Activated CD8-positive, alpha-beta memory T cell treated with anti-CD3 and anti-CD28 coated beads, Interleukin-2, amount 10 ng/mL, durations not matched to agents 7 days and 5 days (primary cell): Measurements from ENCODE around the gene CCDC68. TPM values are rescaled to one million over a fixed set of nuclear protein-coding genes. Genes with fewer than 3 reads are reported as not detected.

Source experiments
- ATAC-seq: fragments of 150-1000 bp; cut with Tn5 transposase; one replicate; pipeline ENCODE4 v1.10.0; 2021; ENCODE audit warnings: moderate library complexity
- CTCF ChIA-PET: fragments of 350-600 bp; sonication (Branson Sonifier 250); formaldehyde crosslinking; loops from one replicate; lab custom pipeline; 2021; ENCODE audit warnings: antibody characterized with exemption; lab: Charles Lee
- DNase-seq: peaks from one replicate; pipeline ENCODE4 v3.0.0-alpha.2; 2020
- H3K27ac Mint-ChIP-seq: one replicate; pipeline ENCODE4 v1.8.0; 2021; ENCODE audit warnings: mild to moderate bottlenecking, mixed read lengths
- H3K27me3 Mint-ChIP-seq: one replicate; pipeline ENCODE4 v1.8.0; 2021; ENCODE audit warnings: mixed read lengths
- H3K36me3 Mint-ChIP-seq: one replicate; pipeline ENCODE4 v1.8.0; 2021; ENCODE audit warnings: mild to moderate bottlenecking, mixed read lengths
- H3K4me1 Mint-ChIP-seq: one replicate; pipeline ENCODE4 v1.8.0; 2021; ENCODE audit warnings: mixed read lengths
- H3K4me3 Mint-ChIP-seq: one replicate; pipeline ENCODE4 v1.8.0; 2021; ENCODE audit warnings: mild to moderate bottlenecking, moderate library complexity, mixed read lengths
- H3K9me3 Mint-ChIP-seq: one replicate; pipeline ENCODE4 v1.8.0; 2022; ENCODE audit warnings: low read depth, mixed read lengths
- total RNA-seq, 2 experiments: library from RNA; stranded (reverse); gene quantifications; one replicate each; pipeline ENCODE4 v1.2.3, GENCODE V29; 2021

Gene CCDC68
- total RNA-seq, 2 experiments from 2014 or later, result not detected

DNA sequence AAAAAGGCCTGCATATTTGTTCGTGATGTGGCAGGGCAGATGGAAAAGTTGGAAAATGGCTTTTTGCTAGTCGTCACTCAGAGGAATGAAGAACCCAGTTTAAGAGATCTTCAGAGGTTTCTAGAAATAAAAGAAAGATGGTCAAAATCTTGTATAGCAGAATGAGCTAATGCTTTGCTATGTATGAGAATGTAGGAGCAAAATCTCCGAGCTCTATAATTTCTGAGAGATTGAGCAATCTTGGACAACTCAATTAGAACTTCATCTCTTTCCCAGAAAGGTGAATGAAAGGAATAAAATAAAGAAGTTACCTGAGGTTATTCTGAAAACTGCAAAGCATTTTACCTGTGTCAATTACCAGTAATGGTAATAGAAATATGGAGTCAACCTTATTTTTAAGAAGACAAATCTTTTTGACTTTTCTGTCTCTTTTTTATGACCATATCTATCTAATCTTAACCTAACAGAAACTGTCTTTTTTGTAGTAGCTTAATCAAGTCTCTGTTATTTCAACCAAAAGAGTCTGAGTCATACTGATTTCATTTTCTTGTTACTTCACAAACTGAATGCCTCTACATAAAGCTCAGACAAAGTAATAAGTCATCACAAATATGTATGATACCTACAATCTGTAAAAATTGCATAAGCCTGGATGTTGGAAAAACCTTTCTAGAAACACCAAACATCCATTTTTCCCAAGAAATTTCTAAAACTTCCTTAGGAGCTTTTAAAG, 32.5 kb downstream of the CCDC68 start:
- CTCF ChIA-PET, result no interaction called here
- no peaks in the 10 kb centered on the region for H3K27me3 Mint-ChIP-seq
- ATAC-seq (no peak), DNase-seq (no peak)
- H3K4me3 Mint-ChIP-seq, result no peak overlapping the region
- peaks cover 2% of the 10 kb centered on the region for H3K4me1 Mint-ChIP-seq
- no peak overlapping the region for H3K27ac Mint-ChIP-seq
- H3K9me3 Mint-ChIP-seq, result no peaks in the 10 kb centered on the region
- H3K36me3 Mint-ChIP-seq, result no peaks in the 10 kb centered on the region

GRCh38 chr18:54924948-54925347, 34.3 kb downstream of the CCDC68 start:
- no peaks in the 10 kb centered on the region for H3K27me3 Mint-ChIP-seq
- no peak overlapping the region for H3K4me3 Mint-ChIP-seq
- peaks cover 2% of the 10 kb centered on the region for H3K4me1 Mint-ChIP-seq
- no peaks in the 10 kb centered on the region for H3K36me3 Mint-ChIP-seq
- DNase-seq (no peak), ATAC-seq (no peak)
- CTCF ChIA-PET, result no interaction called here
- H3K27ac Mint-ChIP-seq, result no peak overlapping the region
- no peaks in the 10 kb centered on the region for H3K9me3 Mint-ChIP-seq

- H3K4me1 Mint-ChIP-seq, result peaks cover 2% of the 10 kb centered on the region
- no peaks in the 10 kb centered on the region for H3K27me3 Mint-ChIP-seq
- no peaks in the 10 kb centered on the region for H3K36me3 Mint-ChIP-seq
- ATAC-seq (no peak), DNase-seq (no peak)
- H3K27ac Mint-ChIP-seq, result no peak overlapping the region
- CTCF ChIA-PET, result no interaction called here
- H3K4me3 Mint-ChIP-seq, result no peak overlapping the region
- H3K9me3 Mint-ChIP-seq, result no peaks in the 10 kb centered on the region
These were observed 35.8 kb downstream of the CCDC68 start for GRCh38 chr18:54923339-54923956.

DNA sequence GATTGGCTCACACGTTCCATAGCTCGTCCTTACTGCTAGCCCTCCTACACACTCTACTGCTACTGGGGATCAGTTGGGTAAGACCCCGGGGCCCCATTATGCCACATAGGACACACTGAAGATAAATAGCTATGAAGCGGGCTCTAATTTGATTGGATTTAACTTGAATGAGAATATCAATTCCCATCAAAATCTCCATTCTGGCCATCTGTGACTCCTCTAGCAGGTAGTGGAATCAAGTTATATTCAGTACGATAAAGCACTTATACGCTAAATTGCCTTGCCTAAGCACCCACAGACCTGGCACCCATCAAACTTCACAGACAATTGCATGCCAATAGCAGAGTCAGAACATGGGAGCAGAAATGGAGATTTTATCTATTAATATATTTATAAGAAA, 39.8 kb downstream of the CCDC68 start:
- Mint-ChIP-seq H3K9me3 (no peaks in the 10 kb centered on the region), H3K4me3 (no peak overlapping the region), H3K27ac (no peak overlapping the region), H3K36me3 (no peaks in the 10 kb centered on the region), H3K27me3 (no peaks in the 10 kb centered on the region), H3K4me1 (no peaks in the 10 kb centered on the region)
- no peak for ATAC-seq
- CTCF ChIA-PET, result no interaction called here
- no peak for DNase-seq

DNA sequence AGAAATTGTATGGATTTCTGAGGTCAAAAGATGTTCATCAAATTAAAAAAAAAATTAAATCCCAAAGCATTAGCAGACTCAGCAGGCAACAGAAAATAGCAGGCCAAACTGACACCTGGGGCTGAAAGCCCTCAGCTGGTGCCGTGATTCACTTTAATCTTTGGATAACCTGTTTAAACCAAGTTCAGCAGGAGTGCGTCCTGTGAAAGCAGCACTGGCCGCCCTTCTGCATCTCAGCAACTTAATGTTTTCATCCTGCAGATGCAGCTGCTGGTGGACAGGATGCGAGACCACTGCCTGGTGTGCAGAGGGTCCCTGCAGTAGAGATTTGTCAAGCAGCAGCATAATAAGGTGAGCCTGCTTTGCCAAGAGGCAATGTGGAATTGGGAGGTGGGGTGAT, 41.2 kb downstream of the CCDC68 start:
- CTCF ChIA-PET, result no interaction called here
- H3K4me3 Mint-ChIP-seq, result no peak overlapping the region
- no peaks in the 10 kb centered on the region for H3K27me3 Mint-ChIP-seq
- DNase-seq (no peak), ATAC-seq (no peak)
- no peaks in the 10 kb centered on the region for H3K4me1 Mint-ChIP-seq
- H3K27ac Mint-ChIP-seq, result no peak overlapping the region
- no peaks in the 10 kb centered on the region for H3K9me3 Mint-ChIP-seq
- no peaks in the 10 kb centered on the region for H3K36me3 Mint-ChIP-seq

GRCh38 chr18:54916507-54916906, 42.8 kb downstream of the CCDC68 start:
- no peak overlapping the region for H3K27ac Mint-ChIP-seq
- H3K27me3 Mint-ChIP-seq, result no peaks in the 10 kb centered on the region
- DNase-seq, result no peak
- H3K36me3 Mint-ChIP-seq, result no peaks in the 10 kb centered on the region
- CTCF ChIA-PET, result no interaction called here
- no peaks in the 10 kb centered on the region for H3K4me1 Mint-ChIP-seq
- no peak overlapping the region for H3K4me3 Mint-ChIP-seq
- H3K9me3 Mint-ChIP-seq, result no peaks in the 10 kb centered on the region
- ATAC-seq, result no peak

DNA sequence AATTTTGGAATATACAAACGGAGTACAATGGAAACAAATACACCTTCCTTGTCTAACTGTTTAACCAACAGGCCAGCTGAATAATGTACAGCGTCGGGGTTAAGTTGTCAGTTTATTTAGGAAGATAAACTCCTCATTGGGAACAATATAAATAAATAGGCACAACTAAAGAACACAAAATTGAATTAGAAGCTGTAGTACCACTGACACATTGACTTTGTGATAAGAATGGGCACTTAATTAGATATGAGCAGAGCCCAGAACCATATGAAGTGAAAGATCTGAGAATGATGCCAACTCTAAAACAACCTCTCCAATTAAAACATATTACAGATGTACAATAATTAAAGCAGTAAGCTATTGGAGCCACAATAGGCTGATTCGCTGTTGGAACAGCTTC, 44.4 kb downstream of the CCDC68 start:
- Mint-ChIP-seq H3K27me3 (no peaks in the 10 kb centered on the region), H3K4me1 (no peaks in the 10 kb centered on the region), H3K36me3 (no peaks in the 10 kb centered on the region), H3K4me3 (no peak overlapping the region), H3K27ac (no peak overlapping the region), H3K9me3 (no peaks in the 10 kb centered on the region)
- DNase-seq, result no peak
- ATAC-seq, result no peak
- CTCF ChIA-PET, result no interaction called here

- Mint-ChIP-seq H3K9me3 (no peaks in the 10 kb centered on the region), H3K27ac (no peak overlapping the region), H3K4me1 (no peaks in the 10 kb centered on the region), H3K36me3 (no peaks in the 10 kb centered on the region), H3K4me3 (no peak overlapping the region), H3K27me3 (peaks cover 3% of the 10 kb centered on the region)
- CTCF ChIA-PET, result no interaction called here
- no peak for DNase-seq
- no peak for ATAC-seq
These were observed 47.7 kb downstream of the CCDC68 start for GRCh38 chr18:54911551-54911950.

DNA sequence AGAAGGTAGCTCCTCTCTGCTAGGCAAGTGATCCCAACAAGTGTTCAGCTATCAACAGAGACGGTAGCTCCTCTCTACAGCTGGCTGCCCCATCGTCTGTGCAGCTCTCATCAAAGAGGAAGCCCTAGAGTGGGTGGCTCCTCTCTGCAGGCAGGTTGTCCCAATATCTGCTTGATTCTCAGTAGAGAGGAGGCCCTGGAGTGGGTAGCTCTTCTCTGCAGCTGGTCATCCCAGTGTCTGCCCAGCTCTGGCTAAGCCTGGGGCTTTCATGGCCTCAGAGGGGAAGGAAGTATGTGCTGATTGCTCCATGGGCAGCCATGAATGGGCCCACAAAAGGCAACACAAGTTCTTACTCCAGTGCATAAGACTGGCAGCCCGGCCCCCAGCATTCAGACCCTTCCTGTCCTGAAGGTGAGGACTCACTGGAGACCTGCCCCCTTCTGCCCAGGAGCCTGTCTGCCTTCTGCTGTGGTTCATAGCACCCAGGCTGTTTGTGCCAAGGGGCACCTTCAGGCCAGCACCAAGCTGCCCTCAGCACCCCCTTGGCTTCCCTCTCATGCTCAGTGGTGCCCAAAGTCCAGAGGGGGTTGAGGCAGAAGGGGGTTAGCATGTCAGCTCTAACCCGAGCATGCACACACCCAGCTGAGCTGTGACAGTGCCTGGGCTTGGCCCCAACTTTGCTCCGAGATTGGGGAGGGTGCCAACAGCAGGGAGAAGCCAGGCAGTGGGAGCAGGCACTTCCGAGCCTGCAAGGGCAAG, 48.9 kb downstream of the CCDC68 start:
- ATAC-seq (no peak), DNase-seq (no peak)
- Mint-ChIP-seq H3K27ac (no peak overlapping the region), H3K4me1 (no peaks in the 10 kb centered on the region), H3K36me3 (no peaks in the 10 kb centered on the region), H3K4me3 (no peak overlapping the region), H3K9me3 (no peaks in the 10 kb centered on the region), H3K27me3 (peaks cover 4% of the 10 kb centered on the region)
- CTCF ChIA-PET, result no interaction called here

- Mint-ChIP-seq H3K4me1 (no peaks in the 10 kb centered on the region), H3K36me3 (no peaks in the 10 kb centered on the region), H3K27me3 (peaks cover 4% of the 10 kb centered on the region), H3K4me3 (no peak overlapping the region), H3K9me3 (no peaks in the 10 kb centered on the region), H3K27ac (no peak overlapping the region)
- ATAC-seq (no peak), DNase-seq (no peak)
- CTCF ChIA-PET, result no interaction called here
These were observed 49.7 kb downstream of the CCDC68 start for GRCh38 chr18:54909538-54909937.

GRCh38 chr18:54906331-54907185, 52.7 kb downstream of the CCDC68 start:
- peaks cover 4% of the 10 kb centered on the region for H3K27me3 Mint-ChIP-seq
- H3K27ac Mint-ChIP-seq, result no peak overlapping the region
- no peak for ATAC-seq
- DNase-seq, result no peak
- H3K36me3 Mint-ChIP-seq, result no peaks in the 10 kb centered on the region
- H3K4me1 Mint-ChIP-seq, result no peaks in the 10 kb centered on the region
- H3K4me3 Mint-ChIP-seq, result no peak overlapping the region
- CTCF ChIA-PET, result no interaction called here
- H3K9me3 Mint-ChIP-seq, result no peaks in the 10 kb centered on the region

DNA sequence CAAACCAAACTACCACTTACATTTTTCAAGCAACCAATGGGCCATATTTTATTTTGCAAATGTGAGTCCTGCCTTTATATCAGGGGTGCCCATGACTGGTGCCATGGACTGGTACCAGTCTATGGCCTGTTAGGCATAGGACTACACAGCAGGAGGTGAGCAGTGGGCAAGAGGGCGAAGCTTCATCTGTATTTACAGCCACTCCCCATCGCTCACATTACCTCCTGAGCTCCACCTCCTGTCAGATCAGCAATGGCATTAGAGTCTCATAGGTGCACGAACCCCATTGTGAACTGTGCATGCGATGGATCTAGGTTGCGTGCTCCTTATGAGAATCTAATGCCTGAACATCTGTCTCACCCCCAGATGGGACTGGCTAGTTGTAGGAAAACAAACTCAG, 53.6 kb downstream of the CCDC68 start:
- Mint-ChIP-seq H3K4me3 (no peak overlapping the region), H3K36me3 (no peaks in the 10 kb centered on the region), H3K27ac (no peak overlapping the region), H3K9me3 (no peaks in the 10 kb centered on the region), H3K27me3 (peaks cover 4% of the 10 kb centered on the region), H3K4me1 (no peaks in the 10 kb centered on the region)
- CTCF ChIA-PET, result no interaction called here
- ATAC-seq (no peak), DNase-seq (no peak)

DNA sequence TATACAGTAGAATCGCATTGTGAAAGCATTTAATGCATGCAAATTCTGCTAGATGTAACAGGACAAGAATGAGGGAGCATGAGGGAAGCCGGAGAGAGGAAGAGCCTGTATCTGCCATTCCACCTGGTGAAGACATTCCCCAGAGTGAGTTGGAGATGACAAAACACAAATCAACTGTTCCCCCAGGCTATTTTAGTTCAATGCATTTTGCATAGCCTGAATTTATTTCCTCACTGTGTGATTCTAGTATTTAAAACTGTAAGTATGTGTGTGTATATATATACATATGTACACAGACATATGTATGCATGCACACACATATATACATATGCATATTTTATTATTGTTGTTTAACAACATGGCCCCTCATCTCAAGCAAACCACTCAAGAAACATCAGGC, 54.7 kb downstream of the CCDC68 start:
- H3K36me3 Mint-ChIP-seq, result no peaks in the 10 kb centered on the region

More for the DNA sequence above, 54.7 kb downstream of the CCDC68 start:
- no peak for ATAC-seq
- peaks cover 4% of the 10 kb centered on the region for H3K27me3 Mint-ChIP-seq
- CTCF ChIA-PET, result no interaction called here
- H3K4me3 Mint-ChIP-seq, result no peak overlapping the region
- H3K27ac Mint-ChIP-seq, result no peak overlapping the region
- no peaks in the 10 kb centered on the region for H3K9me3 Mint-ChIP-seq
- no peaks in the 10 kb centered on the region for H3K4me1 Mint-ChIP-seq
- no peak for DNase-seq
